OCI-LY3 (cell line): ENCODE results near the gene NTN5.

ENCODE experiments used
- H2AFZ ChIP-seq: fragments of 200-600, 300-600 bp; shearing (Covaris generic); 2 replicates; pipeline ENCODE4 v1.6.0; 2014; ENCODE audit warnings: antibody characterized with exemption, low read depth, low read length
- H3K27ac ChIP-seq: fragments of 200-600, 300-600 bp; sonication (generic); 2 replicates; pipeline ENCODE4 v1.5.1; 2014; ENCODE audit warnings: mild to moderate bottlenecking, low read length, moderate library complexity, mixed read lengths
- H3K27me3 ChIP-seq: fragments of 200-600, 300-600 bp; sonication (generic); 2 replicates; pipeline ENCODE4 v1.6.1; 2014; ENCODE audit warnings: low read depth, low read length, mixed read lengths
- H3K36me3 ChIP-seq: fragments of 200-600, 300-600 bp; sonication (generic); replicated peaks from 2 replicates; pipeline ENCODE3; 2014; ENCODE audit warnings: low read depth, low read length, mixed read lengths
- H3K4me1 ChIP-seq: fragments of 300-600, 200-600 bp; sonication (generic); 2 replicates; pipeline ENCODE4 v1.6.1; 2014; ENCODE audit warnings: low read length, mixed read lengths
- H3K4me2 ChIP-seq: fragments of 200-600, 300-600 bp; sonication (generic); 2 replicates; pipeline ENCODE4 v1.6.1; 2014; ENCODE audit warnings: low read length, mixed read lengths
- H3K4me3 ChIP-seq: fragments of 300-600, 200-600 bp; sonication (generic); 2 replicates; pipeline ENCODE4 v1.5.1; 2014; ENCODE audit warnings: antibody characterized with exemption, mild to moderate bottlenecking, low read length, moderate library complexity
- H3K79me2 ChIP-seq: fragments of 300-600, 200-600 bp; shearing (Covaris generic); 2 replicates; pipeline ENCODE4 v1.6.1; 2014; ENCODE audit warnings: mild to moderate bottlenecking, low read length, mixed read lengths
- H3K9ac ChIP-seq: fragments of 300-600, 200-600 bp; shearing (Covaris generic); 2 replicates; pipeline ENCODE4 v1.6.0; 2014; ENCODE audit warnings: mild to moderate bottlenecking, low read length, moderate library complexity
- H3K9me3 ChIP-seq: fragments of 200-600, 300-600 bp; shearing (Covaris generic); 2 replicates; pipeline ENCODE4 v1.6.1; 2014; ENCODE audit warnings: low read length, mixed read lengths; ENCODE audit not compliant: insufficient read depth
- H4K20me1 ChIP-seq: fragments of 200-600, 300-600 bp; sonication (generic); 2 replicates; pipeline ENCODE4 v1.6.1; 2016; ENCODE audit warnings: low read length, mixed read lengths; ENCODE audit not compliant: insufficient read depth
- CTCF ChIP-seq: fragments of 200-600, 300-600 bp; sonication (generic); IDR thresholded peaks from 2 replicates; pipeline ENCODE4 v1.5.1; 2014; ENCODE audit warnings: antibody characterized with exemption, low read length, low read depth
- EZH2phosphoT487 ChIP-seq: fragments of 200-600 bp; shearing (Covaris generic); IDR thresholded peaks from 2 replicates; pipeline ENCODE4 v1.6.1; 2018; ENCODE audit warnings: antibody characterized with exemption, mixed run types, low read depth

NTN5 gene

GRCh38 chr19:48639483-48640375 is 33.1 kb downstream of the NTN5 start:
- Histone ChIP-seq H3K4me1 (peaks cover 29% of the 10 kb centered on the region), H3K4me2 (no peak overlapping the region), H2AFZ (no peak overlapping the region), H3K27me3 (no peaks in the 10 kb centered on the region), H3K9ac (no peak overlapping the region), H3K27ac (no peak overlapping the region), H3K4me3 (no peak overlapping the region), H4K20me1 (no peaks in the 10 kb centered on the region), H3K79me2 (peaks cover 8% of the 10 kb centered on the region; the same call in 1 of the 2 replicates), H3K36me3 (no peaks in the 10 kb centered on the region), H3K9me3 (no peaks in the 10 kb centered on the region)
- TF ChIP-seq EZH2phosphoT487, result no peak
- no peak for TF ChIP-seq CTCF

- Histone ChIP-seq H3K27me3 (no peaks in the 10 kb centered on the region), H3K79me2 (peaks cover 11% of the 10 kb centered on the region), H3K9ac (peak overlapping the region; percentile 92; the same call in 1 of the 2 replicates), H3K4me3 (peak overlapping the region; percentile 77), H2AFZ (peak overlapping the region; percentile 53; the same call in 1 of the 2 replicates), H3K36me3 (no peaks in the 10 kb centered on the region), H3K9me3 (no peaks in the 10 kb centered on the region), H3K4me1 (peaks cover 31% of the 10 kb centered on the region), H3K4me2 (peak overlapping the region; percentile 85), H3K27ac (peak overlapping the region; percentile 94), H4K20me1 (no peaks in the 10 kb centered on the region)
- TF ChIP-seq EZH2phosphoT487 (no peak), CTCF (no peak)
Measured at GRCh38 chr19:48638831-48639381, 33.9 kb downstream of the NTN5 start.

- H3K9ac ChIP-seq, result peak overlapping the region; percentile 92
- peak overlapping the region; percentile 85 for H3K4me2 ChIP-seq
- peaks cover 16% of the 10 kb centered on the region for H3K79me2 ChIP-seq
- H2AFZ ChIP-seq, result peak overlapping the region; percentile 53; the same call in 1 of the 2 replicates
- no peaks in the 10 kb centered on the region for H3K27me3 ChIP-seq
- H3K4me1 ChIP-seq, result peaks cover 38% of the 10 kb centered on the region
- no peaks in the 10 kb centered on the region for H4K20me1 ChIP-seq
- H3K4me3 ChIP-seq, result peak overlapping the region; percentile 77
- H3K9me3 ChIP-seq, result no peaks in the 10 kb centered on the region
- H3K27ac ChIP-seq, result peak overlapping the region; percentile 94
- peak; percentile 34 for TF ChIP-seq CTCF
- TF ChIP-seq EZH2phosphoT487, result no peak
- no peaks in the 10 kb centered on the region for H3K36me3 ChIP-seq
Measured at GRCh38 chr19:48637948-48638830, 34.6 kb downstream of the NTN5 start.
